Measurements from ENCODE around the gene CYB561A3. TPM values are rescaled to one million over a fixed set of nuclear protein-coding genes. Genes with fewer than 3 reads are reported as not detected.
A peak's percentile ranks its signal among the peaks of the same experiment; 100 is the strongest.

CYB561A3 gene
- total and polyA plus RNA-seq, 5 donors = 11.6 to 18.5 (median 17.3) TPM

DNA sequence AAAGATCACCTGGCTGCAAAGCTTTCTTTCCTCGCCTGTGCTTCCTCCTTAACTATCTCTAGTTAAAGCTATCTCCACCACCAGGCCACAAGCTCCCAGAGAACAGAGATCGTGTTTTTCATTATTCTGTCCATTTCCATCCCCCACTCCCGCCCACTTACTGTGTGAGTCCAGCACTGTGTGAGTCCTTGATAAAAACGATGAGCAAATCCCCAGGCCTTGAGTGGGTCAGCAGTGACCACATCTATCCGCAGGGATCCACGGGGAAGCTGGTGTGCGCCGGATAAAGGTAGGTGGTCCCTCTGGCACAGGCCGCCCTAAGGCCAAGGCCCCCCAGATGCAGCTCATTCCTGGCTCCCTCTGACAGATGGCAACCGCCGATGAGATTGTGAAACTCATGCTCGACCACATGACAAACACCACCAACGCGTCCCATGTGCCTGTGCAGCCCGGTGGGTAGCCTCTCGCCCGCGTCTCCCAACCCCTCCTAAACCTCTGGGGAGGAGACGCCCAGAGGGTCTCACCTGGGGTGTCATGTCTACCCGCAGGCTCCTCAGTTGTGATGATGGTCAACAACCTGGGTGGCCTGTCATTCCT is 19.4 kb downstream of the CYB561A3 start:
- Histone ChIP-seq H3K27me3 (ENCODE audit: control insufficient read depth, insufficient read depth) (no peaks in the 10 kb centered on the region), H3K4me1 (ENCODE audit: control insufficient read depth, insufficient read depth, low read length) (no peaks in the 10 kb centered on the region), H3K9me3 (ENCODE audit: control insufficient read depth, low read length) (no peaks in the 10 kb centered on the region), H3K4me3 (ENCODE audit: low read length) (no peak overlapping the region), H3K27ac (ENCODE audit: low read length) (no peak overlapping the region)
- DNase-seq (no peak), ATAC-seq (no peak)
- intact Hi-C loops (cut with DNase I) = no loop called here
- WGBS = 84% methylated on average over 20 of the region's 20 CpGs

- DNase-seq (no peak), ATAC-seq (no peak)
- 89% methylated on average over 4 of the region's 4 CpGs for WGBS
- no peaks in the 10 kb centered on the region for H3K4me1 ChIP-seq (ENCODE audit: control insufficient read depth, insufficient read depth, low read length)
- intact Hi-C loops (cut with DNase I) = no loop called here
- H3K27ac ChIP-seq (ENCODE audit: low read length) = no peak overlapping the region
- H3K4me3 ChIP-seq (ENCODE audit: low read length) = no peak overlapping the region
- no peaks in the 10 kb centered on the region for H3K27me3 ChIP-seq (ENCODE audit: control insufficient read depth, insufficient read depth)
- no peaks in the 10 kb centered on the region for H3K9me3 ChIP-seq (ENCODE audit: control insufficient read depth, low read length)
Observed at GRCh38 chr11:61341706-61342105, 20.0 kb downstream of the CYB561A3 start.

DNA sequence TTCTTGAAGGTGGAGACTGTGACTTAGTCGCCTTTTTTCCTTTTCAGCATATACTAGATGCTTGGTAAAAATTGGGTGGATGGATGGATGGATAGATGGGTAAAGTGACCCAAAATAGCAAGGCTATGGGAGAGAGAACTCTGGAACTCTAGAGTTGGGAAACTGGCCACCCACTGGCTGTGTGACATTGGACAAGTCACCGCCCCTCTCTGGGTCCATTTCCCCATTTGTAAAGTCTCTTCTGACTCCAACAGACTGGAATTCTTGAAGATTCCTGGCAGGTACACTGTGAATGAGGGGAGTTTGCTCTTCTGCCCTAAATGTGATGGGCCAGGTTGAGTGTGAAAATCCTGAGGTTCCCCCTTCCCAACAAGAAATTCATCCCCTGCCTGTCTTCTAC is 20.7 kb downstream of the CYB561A3 start:
- Histone ChIP-seq H3K27ac (ENCODE audit: low read length) (no peak overlapping the region), H3K4me3 (ENCODE audit: low read length) (no peak overlapping the region), H3K27me3 (ENCODE audit: control insufficient read depth, insufficient read depth) (no peaks in the 10 kb centered on the region), H3K9me3 (ENCODE audit: control insufficient read depth, low read length) (no peaks in the 10 kb centered on the region), H3K4me1 (ENCODE audit: control insufficient read depth, insufficient read depth, low read length) (no peaks in the 10 kb centered on the region)
- ATAC-seq (no peak), DNase-seq (no peak)
- intact Hi-C loops (cut with DNase I) = no loop called here
- 94% methylated on average over 2 of the region's 2 CpGs for WGBS

DNA sequence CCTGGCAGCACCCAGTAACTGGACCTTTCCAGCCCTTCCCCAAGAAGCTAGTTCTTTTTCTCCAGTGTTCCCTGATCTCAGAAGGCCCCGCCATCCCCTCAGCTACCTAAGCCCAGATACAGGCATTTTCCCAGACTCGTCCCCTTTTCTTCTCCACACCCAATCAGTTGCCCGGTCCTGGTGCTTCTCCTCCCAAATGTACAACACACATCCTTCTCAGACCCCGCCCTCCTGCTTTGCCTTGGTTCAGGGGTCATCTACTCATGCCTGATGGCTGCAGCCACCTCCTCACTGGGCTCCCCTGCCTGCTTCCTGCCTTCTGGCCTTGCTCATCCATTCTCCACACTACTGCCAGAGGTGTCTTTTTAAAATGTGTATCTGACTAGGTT is 22.2 kb downstream of the CYB561A3 start:
- no peaks in the 10 kb centered on the region for H3K9me3 ChIP-seq (ENCODE audit: control insufficient read depth, low read length)
- H3K27me3 ChIP-seq (ENCODE audit: control insufficient read depth, insufficient read depth) = no peaks in the 10 kb centered on the region
- no peaks in the 10 kb centered on the region for H3K4me1 ChIP-seq (ENCODE audit: control insufficient read depth, insufficient read depth, low read length)
- 89% methylated on average over 4 of the region's 4 CpGs for WGBS
- ATAC-seq (no peak), DNase-seq (no peak)
- intact Hi-C loops (cut with DNase I) = loop anchor here in 2 of 4 donors (5.0 kb wide), 1 partner anchor 43 kb away; no protein-coding TSS in a partner anchor
- no peak overlapping the region for H3K27ac ChIP-seq (ENCODE audit: low read length)
- H3K4me3 ChIP-seq (ENCODE audit: low read length) = no peak overlapping the region

- DNase-seq (no peak), ATAC-seq (no peak)
- Histone ChIP-seq H3K4me3 (ENCODE audit: low read length) (no peak overlapping the region), H3K27ac (ENCODE audit: low read length) (no peak overlapping the region), H3K27me3 (ENCODE audit: control insufficient read depth, insufficient read depth) (no peaks in the 10 kb centered on the region), H3K4me1 (ENCODE audit: control insufficient read depth, insufficient read depth, low read length) (no peaks in the 10 kb centered on the region), H3K9me3 (ENCODE audit: control insufficient read depth, low read length) (no peaks in the 10 kb centered on the region)
- intact Hi-C loops (cut with DNase I) = loop anchor here in 2 of 4 donors (5.0 kb wide), 1 partner anchor 43 kb away; no protein-coding TSS in a partner anchor
- WGBS = 90% methylated on average over 26 of the region's 26 CpGs
Observed at GRCh38 chr11:61338783-61339489, 22.7 kb downstream of the CYB561A3 start.

GRCh38 chr11:61337706-61338470 is 23.8 kb downstream of the CYB561A3 start:
- DNase-seq = no peak

DNA sequence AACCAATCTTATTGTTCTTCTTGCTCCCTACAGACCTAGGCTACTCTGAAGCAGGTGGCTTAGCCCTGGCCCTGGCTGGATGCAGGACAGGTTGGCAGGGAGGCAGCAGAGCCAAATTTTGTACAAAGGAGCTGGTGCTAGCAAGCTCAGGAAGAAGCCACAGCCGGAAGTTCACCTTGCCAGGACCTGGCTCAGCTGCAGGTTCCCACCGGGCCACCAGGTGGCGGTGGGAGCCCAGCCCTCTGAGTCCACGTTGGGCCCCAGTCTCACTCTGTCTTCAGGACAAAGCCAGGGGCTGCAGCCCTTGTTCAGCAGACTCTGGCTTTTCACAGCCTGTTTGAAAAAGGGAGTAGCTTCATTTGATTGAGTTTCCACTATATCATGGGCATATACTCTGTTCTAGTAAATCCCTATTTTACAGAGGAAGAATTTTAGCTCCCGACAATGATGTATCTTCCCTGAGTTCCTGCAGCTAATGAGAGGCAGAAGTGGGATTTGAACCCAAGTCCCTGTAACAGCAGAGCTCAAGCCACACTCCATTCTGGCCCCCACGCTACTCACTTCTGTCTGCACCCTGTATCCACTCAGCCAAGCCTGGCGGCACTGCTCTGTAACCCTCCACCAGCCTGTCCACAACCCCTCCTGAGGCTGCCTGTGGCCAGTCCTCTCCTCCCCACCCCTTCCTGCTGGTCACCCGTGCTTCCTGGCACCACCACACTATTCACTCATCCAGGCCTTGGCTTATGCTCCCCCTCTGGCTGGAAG is 25.3 kb downstream of the CYB561A3 start:
- H3K27ac ChIP-seq (ENCODE audit: low read length) = no peak overlapping the region
- no peak overlapping the region for H3K4me3 ChIP-seq (ENCODE audit: low read length)
- no peaks in the 10 kb centered on the region for H3K9me3 ChIP-seq (ENCODE audit: control insufficient read depth, low read length)
- peaks cover 2% of the 10 kb centered on the region for H3K4me1 ChIP-seq (ENCODE audit: control insufficient read depth, insufficient read depth, low read length)
- no peaks in the 10 kb centered on the region for H3K27me3 ChIP-seq (ENCODE audit: control insufficient read depth, insufficient read depth)
- DNase-seq = peak; percentile 75 to 91 (median 90)
- 32% methylated on average over 8 of the region's 8 CpGs for WGBS
- intact Hi-C loops (cut with DNase I) = loop anchor here (2.0 to 5.0 kb wide), 2 partner anchors 46 to 48 kb away; no protein-coding TSS in a partner anchor
- ATAC-seq = peak; percentile 46 to 63

More at GRCh38 chr11:61337706-61338470, 23.8 kb downstream of the CYB561A3 start:
- no peak overlapping the region for H3K4me3 ChIP-seq (ENCODE audit: low read length)
- no peak for ATAC-seq
- no peaks in the 10 kb centered on the region for H3K27me3 ChIP-seq (ENCODE audit: control insufficient read depth, insufficient read depth)
- 93% methylated on average over 15 of the region's 15 CpGs for WGBS
- no peaks in the 10 kb centered on the region for H3K9me3 ChIP-seq (ENCODE audit: control insufficient read depth, low read length)
- no peak overlapping the region for H3K27ac ChIP-seq (ENCODE audit: low read length)
- no peaks in the 10 kb centered on the region for H3K4me1 ChIP-seq (ENCODE audit: control insufficient read depth, insufficient read depth, low read length)
- intact Hi-C loops (cut with DNase I) = loop anchor here (2.0 to 5.0 kb wide), 2 partner anchors 44 to 47 kb away; no protein-coding TSS in a partner anchor

DNA sequence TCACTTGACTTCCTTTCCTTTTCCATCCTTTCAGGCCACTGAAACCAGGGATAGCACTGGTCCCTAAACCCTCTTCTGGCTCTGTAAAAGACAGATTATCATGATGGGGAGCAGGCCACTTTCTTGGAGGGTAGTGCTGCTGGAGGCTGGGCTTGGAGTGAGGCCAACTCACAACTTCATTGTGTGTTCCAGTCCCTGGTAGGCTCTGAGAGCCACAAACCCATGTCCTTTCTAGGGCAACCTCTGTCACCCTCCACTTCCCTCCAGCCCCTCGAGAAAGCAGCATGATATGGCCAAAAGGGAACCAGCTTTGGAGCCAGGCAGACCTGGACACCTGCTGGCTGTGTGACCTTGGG is 26.3 kb downstream of the CYB561A3 start:
- H3K27me3 ChIP-seq (ENCODE audit: control insufficient read depth, insufficient read depth) = no peaks in the 10 kb centered on the region
- H3K4me1 ChIP-seq (ENCODE audit: control insufficient read depth, insufficient read depth, low read length) = peaks cover 4% of the 10 kb centered on the region
- no peak overlapping the region for H3K4me3 ChIP-seq (ENCODE audit: low read length)
- ATAC-seq (no peak), DNase-seq (no peak)
- H3K27ac ChIP-seq (ENCODE audit: low read length) = no peak overlapping the region
- H3K9me3 ChIP-seq (ENCODE audit: control insufficient read depth, low read length) = no peaks in the 10 kb centered on the region
- intact Hi-C loops (cut with DNase I) = loop anchor here in 2 of 4 donors (5.0 kb wide), 1 partner anchor 47 kb away; no protein-coding TSS in a partner anchor
- WGBS = 72% methylated on average over 1 of the region's 1 CpG

- WGBS = 83% methylated on average over 16 of the region's 16 CpGs
- DNase-seq = no peak
- no peak overlapping the region for H3K27ac ChIP-seq (ENCODE audit: low read length)
Observed at GRCh38 chr11:61334434-61335354, 27.0 kb downstream of the CYB561A3 start.

More at GRCh38 chr11:61334434-61335354, 27.0 kb downstream of the CYB561A3 start:
- no peak for ATAC-seq
- H3K4me3 ChIP-seq (ENCODE audit: low read length) = no peak overlapping the region
- intact Hi-C loops (cut with DNase I) = loop anchor here in 2 of 4 donors (5.0 kb wide), 1 partner anchor 48 kb away; no protein-coding TSS in a partner anchor
- H3K4me1 ChIP-seq (ENCODE audit: control insufficient read depth, insufficient read depth, low read length) = peaks cover 4% of the 10 kb centered on the region
- H3K27me3 ChIP-seq (ENCODE audit: control insufficient read depth, insufficient read depth) = no peaks in the 10 kb centered on the region
- no peaks in the 10 kb centered on the region for H3K9me3 ChIP-seq (ENCODE audit: control insufficient read depth, low read length)
